DMS53 (cell line): Measurements from ENCODE around the gene NRK.
"Not testable (repeated sequence)": the region's sequence is repeated elsewhere in the genome, so short reads cannot be mapped to it uniquely, and the experiment has no call there.

Source experiments
- DNase-seq: peaks from one replicate; lab custom pipeline; 2025; lab: John Stamatoyannopoulos, UW

NRK gene

DNA sequence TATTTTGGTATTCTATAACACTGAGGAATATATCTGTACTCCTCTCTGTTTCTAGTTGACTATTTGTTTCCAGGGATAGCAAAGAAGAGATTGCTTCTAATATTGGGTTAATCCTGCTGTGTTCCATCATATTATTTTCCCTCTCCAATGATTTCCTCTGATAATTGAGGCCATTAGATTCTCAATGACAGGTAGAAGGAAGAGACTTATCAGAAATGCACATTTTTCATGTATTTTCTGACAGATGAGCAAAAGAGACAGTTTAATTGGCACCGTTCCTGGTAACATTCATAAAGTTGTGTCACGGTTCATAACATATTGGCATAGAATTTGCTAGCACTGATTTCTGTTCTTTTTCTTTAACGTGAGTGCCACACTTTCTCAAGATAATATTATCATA is 58.2 kb downstream of the NRK start:
- DNase-seq, result no peak

DNA sequence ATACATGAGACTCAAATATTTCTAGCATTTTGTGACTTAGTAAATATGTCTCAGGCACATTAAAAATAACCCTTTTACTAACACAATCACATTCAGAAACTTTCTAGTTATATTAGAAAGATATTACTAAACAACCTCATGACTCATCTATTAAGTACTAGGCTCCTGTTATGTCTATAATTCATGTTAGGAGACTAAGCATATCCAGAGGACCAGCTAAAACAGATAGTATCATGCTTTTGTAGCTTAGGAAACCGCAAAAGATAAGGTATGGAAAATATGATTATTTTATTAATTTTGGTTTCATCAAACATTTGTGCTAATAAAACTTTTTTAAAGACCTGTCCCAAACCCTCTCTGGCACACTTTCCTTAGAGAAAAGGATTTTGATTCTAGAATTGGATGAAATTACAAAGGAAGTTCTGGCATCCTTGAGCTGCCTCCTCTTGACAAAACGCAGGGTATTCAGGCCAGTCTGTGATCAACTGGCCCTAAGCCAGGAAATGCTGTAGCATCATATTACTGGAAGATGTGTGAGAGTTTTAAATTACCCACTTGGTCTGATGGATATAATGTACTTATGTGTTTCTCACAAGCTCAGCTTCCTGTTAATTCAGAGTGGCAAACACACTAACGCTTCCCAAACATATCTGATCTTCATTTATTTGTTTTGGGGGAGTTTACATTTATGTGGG is 60.4 kb downstream of the NRK start:
- peak; percentile 69 for DNase-seq

DNA sequence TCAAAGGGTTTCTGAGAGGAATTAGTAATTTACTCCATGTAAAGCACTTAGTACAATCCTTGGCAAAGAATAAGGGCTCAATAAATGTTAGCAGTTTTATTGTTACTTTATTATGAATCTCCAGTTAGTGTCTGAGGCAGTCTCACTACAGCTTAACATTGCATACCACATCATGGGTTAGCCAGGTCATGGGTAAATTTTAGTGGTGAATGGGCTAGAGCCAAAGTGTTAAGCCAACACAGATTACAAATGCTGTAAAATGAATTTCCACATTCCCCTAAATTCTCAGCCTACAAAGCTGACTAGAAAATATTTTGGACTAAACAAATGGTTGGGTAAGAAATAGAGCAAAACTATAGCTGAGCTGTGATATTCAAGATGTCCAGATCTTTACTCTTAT is 72.4 kb downstream of the NRK start:
- no peak for DNase-seq

DNA sequence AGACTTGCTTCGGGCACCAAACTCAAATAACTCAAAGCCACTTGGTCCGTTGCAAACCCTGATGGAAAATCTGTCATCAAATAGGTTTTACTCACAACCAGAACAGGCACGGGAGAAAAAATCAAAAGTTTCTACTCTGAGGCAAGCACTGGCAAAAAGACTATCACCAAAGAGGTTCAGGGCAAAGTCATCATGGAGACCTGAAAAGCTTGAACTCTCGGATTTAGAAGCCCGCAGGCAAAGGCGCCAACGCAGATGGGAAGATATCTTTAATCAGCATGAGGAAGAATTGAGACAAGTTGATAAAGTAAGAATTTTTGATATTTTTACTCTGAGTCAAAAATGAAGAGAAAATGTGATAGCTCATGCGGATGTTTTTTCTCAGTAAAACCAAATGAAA is 87.2 kb downstream of the NRK start:
- no peak for DNase-seq

DNA sequence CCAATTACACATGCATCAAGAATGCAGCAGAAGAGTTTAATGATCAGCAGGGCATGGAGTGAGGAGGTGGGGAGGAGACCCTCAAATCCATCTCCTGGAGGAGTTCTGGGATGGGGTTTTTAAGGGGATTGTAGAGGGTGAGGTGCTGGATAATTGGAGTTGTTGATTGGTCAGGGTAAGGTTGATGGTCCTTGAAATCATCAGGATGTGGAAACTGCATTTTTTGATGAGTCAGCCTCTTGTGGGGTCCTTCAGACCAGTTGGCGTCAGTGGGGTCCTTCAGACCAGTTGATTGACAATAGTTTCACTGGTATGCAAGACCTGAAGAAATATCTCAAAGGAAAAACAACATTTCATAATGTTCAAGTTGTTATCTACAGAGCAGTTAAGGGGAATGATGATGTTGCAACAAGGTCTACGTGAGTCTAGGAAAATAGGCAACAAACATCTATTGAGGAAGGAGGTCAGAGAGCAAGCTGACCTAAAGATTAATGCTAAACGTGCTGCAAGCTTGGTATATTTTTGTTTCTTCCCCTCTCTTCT is 88.3 kb downstream of the NRK start:
- peak; percentile 21 for DNase-seq

DNA sequence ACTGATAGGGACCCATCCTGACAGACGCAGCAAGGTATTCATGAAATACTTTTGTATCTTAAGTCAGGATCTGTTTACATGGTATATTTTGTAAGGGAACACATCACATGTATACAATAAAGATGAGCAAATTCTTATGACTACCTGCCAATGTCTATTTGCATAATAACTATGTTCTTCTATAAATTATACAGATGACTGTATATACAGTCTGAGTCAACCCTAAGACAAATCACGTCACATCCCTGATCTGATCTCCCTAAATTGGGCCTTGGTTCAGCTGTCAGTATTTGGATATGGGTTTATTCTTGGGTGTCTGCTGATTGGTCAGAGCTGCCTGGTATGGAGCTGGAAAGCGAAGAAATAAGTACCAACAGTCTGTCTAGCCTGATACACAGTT is 122.9 kb downstream of the NRK start:
- DNase-seq, result no peak

DNA sequence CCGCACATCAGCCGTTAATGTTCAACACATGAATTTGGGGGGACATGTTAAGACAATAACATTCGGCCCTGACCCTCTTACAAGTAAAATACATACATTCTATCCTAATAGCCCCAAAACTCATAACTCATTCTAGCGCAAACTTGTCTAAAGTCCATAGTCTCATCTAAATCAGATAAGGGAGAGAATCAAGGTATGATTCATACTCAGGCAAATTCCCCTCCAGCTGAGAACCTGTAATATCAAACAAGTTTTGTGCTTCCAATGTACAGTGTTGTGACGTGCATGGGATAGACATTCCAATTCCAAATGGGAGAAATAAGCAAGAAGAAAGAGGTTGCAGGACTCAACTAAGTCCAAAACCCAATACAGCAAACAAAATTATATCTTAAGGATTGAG is 147.1 kb downstream of the NRK start:
- no peak for DNase-seq

DNA sequence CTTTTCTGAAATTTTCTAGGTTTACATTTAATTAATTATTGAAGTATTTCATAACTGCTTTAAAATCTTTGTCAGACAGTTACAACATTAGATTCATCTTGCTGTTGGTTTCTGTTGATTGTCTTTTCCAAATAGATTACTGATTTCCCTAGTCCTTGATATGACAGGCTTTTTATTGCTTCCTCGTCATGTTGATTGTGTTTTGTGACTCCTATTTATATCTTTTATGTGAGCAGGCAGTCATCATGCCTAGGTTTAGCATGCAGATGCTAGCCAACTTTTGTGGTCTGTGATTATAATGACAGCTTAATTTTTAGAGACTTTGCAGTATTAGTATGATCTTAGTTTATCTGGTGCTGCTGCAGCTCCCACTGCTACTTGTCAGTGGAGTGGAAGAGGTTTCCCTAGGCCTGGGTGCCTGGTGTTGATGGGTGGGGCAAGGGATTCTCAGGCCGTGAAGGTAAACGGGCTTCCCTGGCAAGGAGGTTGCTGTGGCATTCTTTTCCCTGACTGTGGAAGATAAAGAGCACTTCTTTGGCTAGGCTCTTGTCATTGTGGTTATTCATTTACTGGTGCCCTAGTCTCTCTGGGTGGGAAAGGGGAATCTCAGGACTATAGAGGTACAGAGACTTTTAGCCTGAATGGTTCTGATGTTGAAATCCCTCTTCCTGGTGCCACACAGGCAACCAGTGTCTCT is 150.5 kb downstream of the NRK start:
- no peak for DNase-seq

DNA sequence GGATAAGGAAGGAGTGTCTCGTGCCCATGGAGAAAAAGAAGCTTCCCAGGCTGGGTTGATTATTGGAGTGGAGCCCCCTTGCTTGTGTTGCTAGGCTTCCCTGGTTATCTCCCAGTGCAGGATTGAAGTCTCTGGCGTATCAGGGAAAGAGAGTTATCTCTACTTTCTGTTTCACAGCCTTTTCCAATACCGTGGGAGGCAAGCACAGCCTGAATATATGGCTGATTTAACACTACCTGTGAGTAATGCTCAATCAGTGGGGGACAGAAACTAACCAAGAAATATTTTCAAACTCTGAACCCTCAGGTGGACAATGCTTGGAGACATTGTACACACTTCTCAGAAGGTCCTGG is 151.0 kb downstream of the NRK start:
- no peak for DNase-seq

DNA sequence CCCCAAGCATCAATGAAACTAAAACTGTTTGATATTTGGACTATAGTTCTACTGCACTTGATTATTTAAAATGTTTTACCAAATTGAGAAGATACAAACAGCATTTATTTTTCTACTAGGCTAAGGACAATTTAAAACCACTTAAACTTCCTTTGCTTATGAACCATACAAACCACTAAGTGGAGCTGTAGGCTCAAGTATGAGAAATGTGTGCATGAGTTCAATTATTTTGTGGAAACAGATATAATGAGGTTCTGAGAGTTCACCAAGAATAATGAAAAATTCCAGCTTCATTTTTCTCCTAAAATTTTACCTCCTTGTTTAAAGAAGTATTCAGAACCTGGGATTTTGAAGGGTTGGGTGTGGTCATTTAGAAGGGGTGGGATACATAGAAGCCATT is 153.0 kb downstream of the NRK start:
- peak; percentile 58 for DNase-seq

DNA sequence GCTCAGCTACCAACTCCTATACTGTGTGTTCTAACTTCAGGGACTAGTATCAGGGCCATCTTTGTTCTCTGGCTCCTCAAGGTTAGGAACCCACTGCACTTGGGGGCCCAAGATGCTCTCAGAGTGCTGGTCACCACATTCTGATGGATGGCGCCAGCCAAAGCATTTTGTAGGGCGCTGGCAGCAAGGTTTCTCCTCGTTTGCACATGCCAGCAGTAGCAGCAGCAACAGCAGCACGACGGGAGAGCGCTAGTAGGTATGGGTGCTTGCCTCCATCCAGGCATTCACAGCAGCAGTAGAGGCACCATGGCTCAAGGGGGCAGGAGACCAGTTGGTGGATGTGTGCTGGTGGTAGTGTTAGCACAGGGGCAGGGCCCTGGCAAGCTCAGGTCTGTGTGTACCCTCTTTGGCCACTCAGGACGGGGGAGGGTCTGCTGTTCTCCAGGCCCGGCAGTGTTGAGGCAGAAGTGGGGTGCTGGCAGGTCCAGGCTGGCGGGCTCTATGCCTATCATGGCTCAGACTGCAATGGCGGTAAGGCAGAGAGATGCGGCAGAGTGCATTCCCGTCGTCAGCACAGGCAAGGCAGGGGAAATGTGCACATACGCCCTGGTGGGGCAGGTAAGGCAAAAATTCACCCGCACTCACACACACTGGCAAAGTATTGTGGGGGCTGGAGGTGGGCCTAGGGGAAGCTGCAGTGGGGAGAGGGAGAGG is 159.6 kb downstream of the NRK start:
- no peak for DNase-seq

DNA sequence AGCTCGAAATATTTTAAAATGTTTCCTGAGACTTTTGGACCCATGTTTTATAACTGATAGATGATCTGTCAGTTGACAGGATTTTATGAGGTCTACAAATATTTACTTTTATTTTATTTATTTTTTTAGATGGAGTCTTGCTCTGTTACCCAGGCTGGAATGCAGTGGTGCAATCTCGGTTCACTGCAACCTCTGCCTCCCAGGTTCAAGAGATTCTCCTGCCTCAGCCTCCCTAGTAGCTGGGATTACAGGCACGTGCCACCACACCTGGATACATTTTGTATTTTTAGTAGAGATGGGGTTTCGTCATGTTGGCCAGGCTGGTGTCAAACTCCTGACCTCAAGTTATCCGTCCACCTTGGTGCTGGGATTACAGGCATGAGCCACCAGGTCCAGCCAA is 166.1 kb downstream of the NRK start:
- DNase-seq, result not testable (repeated sequence)

DNA sequence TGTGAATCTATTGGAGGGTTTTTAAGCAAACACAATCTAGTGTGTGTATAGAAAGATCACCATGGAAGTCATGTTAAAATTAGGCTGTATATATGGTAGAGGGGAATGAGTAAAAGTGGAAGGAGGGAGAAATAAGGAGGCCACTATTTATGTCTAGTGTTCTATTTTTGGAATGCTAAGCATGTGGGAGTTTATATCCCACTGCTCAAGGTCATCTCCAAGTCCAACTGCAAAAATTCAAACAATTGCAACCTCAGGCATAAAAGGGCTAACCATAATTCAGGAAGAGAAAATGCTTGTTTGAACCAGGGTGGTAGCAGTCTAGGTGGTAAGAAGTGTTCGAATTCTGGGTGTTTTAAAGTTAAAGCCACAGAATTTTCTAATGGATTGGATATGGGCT is 177.0 kb downstream of the NRK start:
- no peak for DNase-seq

DNA sequence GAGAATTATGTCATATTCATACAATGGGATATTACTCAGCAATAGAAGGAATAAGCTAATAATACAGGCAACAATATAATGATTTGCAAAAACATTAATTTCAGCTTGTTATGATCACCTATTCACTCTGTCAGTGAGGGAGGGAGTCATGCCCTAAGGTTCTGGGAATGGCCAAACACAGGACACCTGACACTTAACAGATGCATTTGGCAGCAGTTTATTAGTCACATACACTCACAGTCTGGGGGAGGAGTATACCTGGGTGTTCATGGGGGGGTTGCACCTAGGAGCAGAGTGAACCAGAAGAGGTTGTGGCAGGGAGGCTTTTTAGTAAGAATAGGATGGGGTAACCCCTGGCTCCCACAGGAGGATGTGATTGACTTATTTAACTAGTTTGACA is 177.9 kb downstream of the NRK start:
- DNase-seq, result no peak

DNA sequence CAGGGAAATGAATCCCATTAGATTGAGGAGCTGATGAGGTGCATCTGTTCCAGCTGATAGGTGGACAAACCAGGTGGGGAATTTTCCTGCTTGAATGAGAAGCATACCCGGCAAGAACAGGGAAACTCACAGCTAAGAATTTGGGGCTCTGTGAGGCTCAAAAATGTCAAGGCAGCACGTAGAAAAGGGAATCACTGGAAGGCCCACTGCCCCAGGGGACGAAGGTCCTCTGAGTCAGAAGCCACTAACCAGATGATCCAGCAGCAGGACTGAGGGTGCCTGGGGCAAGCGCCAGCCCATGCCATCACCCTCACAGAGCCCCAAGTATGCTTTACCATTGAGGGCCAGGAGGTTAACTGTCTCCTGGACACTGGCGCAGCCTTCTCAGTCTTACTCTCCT is 178.3 kb downstream of the NRK start:
- DNase-seq, result not testable (repeated sequence)

DNA sequence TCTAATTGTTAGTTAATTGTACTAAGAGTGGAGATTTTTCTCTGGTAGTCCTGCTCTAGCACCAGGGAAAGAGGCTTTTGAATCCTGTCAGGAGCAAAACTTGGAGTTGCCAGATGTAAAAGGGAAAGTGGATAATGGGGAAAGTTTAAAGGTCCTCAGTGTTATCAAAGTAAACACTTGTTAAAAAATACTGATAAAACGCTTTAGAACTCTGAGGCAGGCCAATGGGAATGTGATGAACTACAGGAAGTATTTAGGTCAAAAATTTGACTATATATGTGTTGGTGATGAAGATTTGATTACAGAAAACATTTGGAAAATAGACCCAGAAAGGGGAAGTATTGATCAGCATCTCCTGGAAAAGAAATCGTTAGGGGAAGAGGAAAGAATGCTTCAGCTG is 183.3 kb downstream of the NRK start:
- DNase-seq, result no peak

DNA sequence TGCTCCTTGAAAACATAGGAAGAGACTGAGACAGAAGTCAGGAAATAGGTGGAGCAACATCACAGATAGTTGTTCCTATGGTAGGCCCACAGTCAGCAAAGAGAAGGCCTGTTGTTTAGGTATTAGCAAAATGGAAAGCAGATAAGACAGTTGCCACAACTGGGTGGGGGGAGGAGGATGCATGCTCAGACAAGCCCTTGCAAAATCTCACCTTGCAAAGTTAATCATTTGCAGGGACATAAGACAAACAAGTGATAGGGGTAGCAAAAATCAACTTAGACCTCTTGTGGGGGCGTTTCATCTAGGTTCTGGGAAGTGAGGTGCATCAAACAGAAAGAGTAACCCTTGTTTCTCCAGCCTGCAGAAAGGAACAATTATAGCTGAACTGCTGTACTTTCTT is 185.5 kb downstream of the NRK start:
- peak; percentile 17 for DNase-seq
